Measurements from ENCODE around the gene B3GAT2.

DNA sequence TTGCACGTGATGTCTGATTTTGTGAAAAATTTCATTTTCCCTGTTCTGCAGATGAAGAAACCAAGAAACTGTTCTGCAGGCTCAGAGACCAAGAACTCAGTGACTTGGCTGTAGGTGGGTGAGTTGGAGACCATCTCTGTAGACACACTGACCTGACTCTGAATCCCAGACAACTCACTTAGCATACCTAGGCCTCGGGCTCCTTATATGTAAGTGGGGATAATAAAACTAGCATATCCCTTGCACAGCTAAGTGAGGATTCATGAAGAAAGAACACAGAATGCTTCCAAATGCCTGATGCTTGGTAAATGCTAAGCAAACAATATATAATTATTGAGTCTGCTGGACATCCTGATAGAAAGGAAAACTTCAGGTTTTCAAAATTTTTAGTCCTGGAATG, 70.8 kb downstream of the B3GAT2 start:
- TF ChIP-seq, protein P1, sequence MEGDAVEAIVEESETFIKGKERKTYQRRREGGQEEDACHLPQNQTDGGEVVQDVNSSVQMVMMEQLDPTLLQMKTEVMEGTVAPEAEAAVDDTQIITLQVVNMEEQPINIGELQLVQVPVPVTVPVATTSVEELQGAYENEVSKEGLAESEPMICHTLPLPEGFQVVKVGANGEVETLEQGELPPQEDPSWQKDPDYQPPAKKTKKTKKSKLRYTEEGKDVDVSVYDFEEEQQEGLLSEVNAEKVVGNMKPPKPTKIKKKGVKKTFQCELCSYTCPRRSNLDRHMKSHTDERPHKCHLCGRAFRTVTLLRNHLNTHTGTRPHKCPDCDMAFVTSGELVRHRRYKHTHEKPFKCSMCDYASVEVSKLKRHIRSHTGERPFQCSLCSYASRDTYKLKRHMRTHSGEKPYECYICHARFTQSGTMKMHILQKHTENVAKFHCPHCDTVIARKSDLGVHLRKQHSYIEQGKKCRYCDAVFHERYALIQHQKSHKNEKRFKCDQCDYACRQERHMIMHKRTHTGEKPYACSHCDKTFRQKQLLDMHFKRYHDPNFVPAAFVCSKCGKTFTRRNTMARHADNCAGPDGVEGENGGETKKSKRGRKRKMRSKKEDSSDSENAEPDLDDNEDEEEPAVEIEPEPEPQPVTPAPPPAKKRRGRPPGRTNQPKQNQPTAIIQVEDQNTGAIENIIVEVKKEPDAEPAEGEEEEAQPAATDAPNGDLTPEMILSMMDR (optimal IDR thresholded peaks at IDR 0.05 in 1 of 3, IDR thresholded peaks at IDR 0.05 in 1 of 3, conservative IDR thresholded peaks at IDR 0.05 in 1 of 3; ENCODE audit: extremely low read depth in 1 of 3, insufficient read depth in 2 of 3, low read length in 3 of 3), result no peak
- TF ChIP-seq EZH2 (IDR thresholded peaks at IDR 0.05; ENCODE audit: low read length), result no peak
